Measurements from ENCODE around the gene MECP2.

- TF ChIP-seq CTCF (IDR thresholded peaks at IDR 0.05): no peak
- no peak for TF ChIP-seq POLR2A (IDR thresholded peaks at IDR 0.05)
Observed at GRCh38 chrX:154138857-154139256, 41.3 kb upstream of the MECP2 start.

Data from lower leg skin (tissue), 3 donors.